HL-60 (cell line): Measurements from ENCODE around the gene FBXW5.

ENCODE experiments used
- DNase-seq, 2 experiments: peaks; one replicate each; pipeline ENCODE4 v3.0.0-alpha.2; 2010 to 2020; ENCODE audit warnings: low read depth in 1 of 2, low spot score in 1 of 2
- H3K27ac ChIP-seq: fragments of 250-450 bp; sonication (Bioruptor Pico); replicated peaks from 2 replicates; pipeline ENCODE4 v1.5.1; 2020; ENCODE audit warnings: mild to moderate bottlenecking, moderate library complexity
- H3K27me3 ChIP-seq: fragments of 250-450 bp; sonication (Bioruptor Pico); 2 replicates; pipeline ENCODE4 v1.5.1; 2021; ENCODE audit warnings: mild to moderate bottlenecking, moderate library complexity; ENCODE audit not compliant: insufficient read depth, poor library complexity, severe bottlenecking
- H3K4me3 ChIP-seq: replicated peaks from 2 replicates; pipeline ENCODE4 v1.5.1; 2011; ENCODE audit warnings: mild to moderate bottlenecking, control low read depth, low read length; ENCODE audit not compliant: insufficient read depth
- CTCF ChIP-seq: IDR thresholded peaks from one replicate; pipeline ENCODE4 v1.5.1; 2011; ENCODE audit warnings: low read length, control low read depth, inconsistent platforms; ENCODE audit not compliant: insufficient read depth
- GABPA ChIP-seq: IDR thresholded peaks from 2 replicates; pipeline ENCODE4 v1.6.1; 2012; ENCODE audit warnings: low read depth
- POLR2AphosphoS5 ChIP-seq: IDR thresholded peaks from 2 replicates; pipeline ENCODE4 v1.6.1; 2012; ENCODE audit warnings: low read depth
- SPI1 ChIP-seq: IDR thresholded peaks from 2 replicates; pipeline ENCODE4 v1.6.1; 2012; ENCODE audit warnings: low read depth, mild to moderate bottlenecking, borderline replicate concordance
- TF ChIP-seq, protein P1 (sequence below): IDR thresholded peaks from 2 replicates; pipeline ENCODE4 v1.6.1; 2012; ENCODE audit warnings: low read depth; ENCODE audit not compliant: insufficient replicate concordance

FBXW5 gene

GRCh38 chr9:136958898-136959850 lies 14.6 kb upstream of the FBXW5 start:
- no peak overlapping the region for H3K4me3 ChIP-seq
- no peaks in the 10 kb centered on the region for H3K27me3 ChIP-seq
- TF ChIP-seq, protein P1, sequence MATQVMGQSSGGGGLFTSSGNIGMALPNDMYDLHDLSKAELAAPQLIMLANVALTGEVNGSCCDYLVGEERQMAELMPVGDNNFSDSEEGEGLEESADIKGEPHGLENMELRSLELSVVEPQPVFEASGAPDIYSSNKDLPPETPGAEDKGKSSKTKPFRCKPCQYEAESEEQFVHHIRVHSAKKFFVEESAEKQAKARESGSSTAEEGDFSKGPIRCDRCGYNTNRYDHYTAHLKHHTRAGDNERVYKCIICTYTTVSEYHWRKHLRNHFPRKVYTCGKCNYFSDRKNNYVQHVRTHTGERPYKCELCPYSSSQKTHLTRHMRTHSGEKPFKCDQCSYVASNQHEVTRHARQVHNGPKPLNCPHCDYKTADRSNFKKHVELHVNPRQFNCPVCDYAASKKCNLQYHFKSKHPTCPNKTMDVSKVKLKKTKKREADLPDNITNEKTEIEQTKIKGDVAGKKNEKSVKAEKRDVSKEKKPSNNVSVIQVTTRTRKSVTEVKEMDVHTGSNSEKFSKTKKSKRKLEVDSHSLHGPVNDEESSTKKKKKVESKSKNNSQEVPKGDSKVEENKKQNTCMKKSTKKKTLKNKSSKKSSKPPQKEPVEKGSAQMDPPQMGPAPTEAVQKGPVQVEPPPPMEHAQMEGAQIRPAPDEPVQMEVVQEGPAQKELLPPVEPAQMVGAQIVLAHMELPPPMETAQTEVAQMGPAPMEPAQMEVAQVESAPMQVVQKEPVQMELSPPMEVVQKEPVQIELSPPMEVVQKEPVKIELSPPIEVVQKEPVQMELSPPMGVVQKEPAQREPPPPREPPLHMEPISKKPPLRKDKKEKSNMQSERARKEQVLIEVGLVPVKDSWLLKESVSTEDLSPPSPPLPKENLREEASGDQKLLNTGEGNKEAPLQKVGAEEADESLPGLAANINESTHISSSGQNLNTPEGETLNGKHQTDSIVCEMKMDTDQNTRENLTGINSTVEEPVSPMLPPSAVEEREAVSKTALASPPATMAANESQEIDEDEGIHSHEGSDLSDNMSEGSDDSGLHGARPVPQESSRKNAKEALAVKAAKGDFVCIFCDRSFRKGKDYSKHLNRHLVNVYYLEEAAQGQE: no peak
- TF ChIP-seq GABPA (no peak), POLR2AphosphoS5 (no peak), CTCF (no peak), SPI1 (no peak)
- H3K27ac ChIP-seq: no peak overlapping the region
- DNase-seq: no peak

- H3K27me3 ChIP-seq: no peaks in the 10 kb centered on the region
- TF ChIP-seq, protein P1: no peak
- no peak for TF ChIP-seq CTCF
- no peak for TF ChIP-seq POLR2AphosphoS5
- no peak for TF ChIP-seq GABPA
- TF ChIP-seq SPI1: no peak
- no peak overlapping the region for H3K4me3 ChIP-seq
- no peak overlapping the region for H3K27ac ChIP-seq
- no peak for DNase-seq
These were observed 13.9 kb upstream of the FBXW5 start for GRCh38 chr9:136958473-136958872.

DNA sequence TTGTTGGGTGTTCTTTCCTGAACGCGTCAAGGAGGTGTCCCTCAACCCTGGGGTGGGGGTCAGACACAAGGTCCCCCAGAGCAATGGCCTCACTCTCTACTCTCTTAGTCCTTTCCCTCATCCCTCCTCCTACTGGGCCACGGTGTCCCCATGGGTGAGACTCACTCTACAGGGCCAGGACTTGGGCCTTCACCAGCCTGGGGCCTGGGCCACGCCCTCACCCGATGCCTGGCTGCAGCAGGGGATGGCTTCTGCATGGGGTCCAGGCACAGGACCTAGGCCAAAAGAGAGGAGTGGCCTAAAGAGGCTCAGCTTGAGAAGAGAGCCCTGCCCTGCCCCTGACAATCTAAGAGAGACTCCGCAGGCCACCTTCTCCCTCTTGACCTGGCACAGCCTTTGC lies 13.4 kb upstream of the FBXW5 start:
- H3K4me3 ChIP-seq: no peak overlapping the region
- no peaks in the 10 kb centered on the region for H3K27me3 ChIP-seq
- TF ChIP-seq GABPA: no peak
- TF ChIP-seq SPI1: no peak
- H3K27ac ChIP-seq: no peak overlapping the region
- DNase-seq: no peak

GRCh38 chr9:136957461-136957860 lies 12.9 kb upstream of the FBXW5 start:
- Histone ChIP-seq H3K27me3 (no peaks in the 10 kb centered on the region), H3K27ac (no peak overlapping the region), H3K4me3 (no peak overlapping the region)
- DNase-seq: no peak
- no peak for TF ChIP-seq GABPA
- no peak for TF ChIP-seq POLR2AphosphoS5
- no peak for TF ChIP-seq CTCF
